ENCODE data around the gene SAXO1.
"Not testable (repeated sequence)": the region's sequence is repeated elsewhere in the genome, so short reads cannot be mapped to it uniquely, and the experiment has no call there.

The SAXO1 gene

GRCh38 chr9:19033015-19033414 is at the start of gene SAXO1:
Gene SAXO1, minus strand, starts transcription at chr9:19033209. Its CDS starts 301 bp downstream, at chr9:19032908.
- no peak for DNase-seq (ENCODE audit: low spot score)

GRCh38 chr9:19074836-19075235 is 41.8 kb upstream of the SAXO1 start:
- DNase-seq (ENCODE audit: low spot score) = no peak

GRCh38 chr9:19074229-19074628 is 41.2 kb upstream of the SAXO1 start:
- no peak for DNase-seq (ENCODE audit: low spot score)

- DNase-seq (ENCODE audit: low spot score) = no peak
These were observed 24.0 kb upstream of the SAXO1 start for GRCh38 chr9:19057033-19057432.

- no peak for DNase-seq (ENCODE audit: low spot score)
These were observed 17.9 kb upstream of the SAXO1 start for GRCh38 chr9:19050637-19051591.

GRCh38 chr9:19049917-19050636 is 17.1 kb upstream of the SAXO1 start:
- peak; percentile 35 for DNase-seq (ENCODE audit: low spot score)

- peak; percentile 95 for DNase-seq (ENCODE audit: low spot score)
These were observed 16.2 kb upstream of the SAXO1 start, which contains the start of gene RRAGA for GRCh38 chr9:19048966-19049916. Gene RRAGA, plus strand, starts transcription at chr9:19049427. Its CDS starts 233 bp downstream, at chr9:19049660.

GRCh38 chr9:19036611-19037010 is 3.6 kb upstream of the SAXO1 start:
- DNase-seq (ENCODE audit: low spot score) = no peak

- DNase-seq (ENCODE audit: low spot score) = no peak
These were observed 603 bp downstream of the SAXO1 start for GRCh38 chr9:19032406-19032805.

GRCh38 chr9:19030899-19031298 is 2.1 kb downstream of the SAXO1 start:
- DNase-seq (ENCODE audit: low spot score) = no peak

- peak; percentile 50 for DNase-seq (ENCODE audit: low spot score)
These were observed 4.1 kb downstream of the SAXO1 start for GRCh38 chr9:19028835-19029451.

GRCh38 chr9:19027825-19028224 is 5.2 kb downstream of the SAXO1 start:
- no peak for DNase-seq (ENCODE audit: low spot score)

- DNase-seq (ENCODE audit: low spot score) = no peak
These were observed 6.6 kb downstream of the SAXO1 start for GRCh38 chr9:19026375-19026774.

- no peak for DNase-seq (ENCODE audit: low spot score)
These were observed 9.9 kb downstream of the SAXO1 start for GRCh38 chr9:19023078-19023477.

- no peak for DNase-seq (ENCODE audit: low spot score)
These were observed 10.8 kb downstream of the SAXO1 start for GRCh38 chr9:19022206-19022605.

GRCh38 chr9:19021649-19022048 is 11.4 kb downstream of the SAXO1 start:
- not testable (repeated sequence) for DNase-seq (ENCODE audit: low spot score)

- no peak for DNase-seq (ENCODE audit: low spot score)
These were observed 12.0 kb downstream of the SAXO1 start for GRCh38 chr9:19020886-19021455.

- DNase-seq (ENCODE audit: low spot score) = no peak
These were observed 14.8 kb downstream of the SAXO1 start for GRCh38 chr9:19018201-19018600.

- DNase-seq (ENCODE audit: low spot score) = no peak
These were observed 23.5 kb downstream of the SAXO1 start for GRCh38 chr9:19009391-19009965.

- DNase-seq (ENCODE audit: low spot score) = no peak
These were observed 32.9 kb downstream of the SAXO1 start for GRCh38 chr9:19000133-19000532.
